Stimulated activated CD4-positive, alpha-beta T cell treated with anti-CD3 and anti-CD28 coated beads, Interleukin-1b, Interleukin-23, amount 100 ng/mL, for 1 hour (primary cell): ENCODE measurements around the gene WIPF3.
"Not testable (repeated sequence)": the region's sequence is repeated elsewhere in the genome, so short reads cannot be mapped to it uniquely, and the experiment has no call there.

Experiments used
- DNase-seq, 2 donors: peaks; one replicate each; pipeline ENCODE4 v3.0.0-alpha.2; 2020; ENCODE audit warnings: low read depth in 2 of 2

WIPF3 gene

GRCh38 chr7:29878081-29878688, 71.9 kb downstream of the WIPF3 start:
- no peak for DNase-seq

DNA sequence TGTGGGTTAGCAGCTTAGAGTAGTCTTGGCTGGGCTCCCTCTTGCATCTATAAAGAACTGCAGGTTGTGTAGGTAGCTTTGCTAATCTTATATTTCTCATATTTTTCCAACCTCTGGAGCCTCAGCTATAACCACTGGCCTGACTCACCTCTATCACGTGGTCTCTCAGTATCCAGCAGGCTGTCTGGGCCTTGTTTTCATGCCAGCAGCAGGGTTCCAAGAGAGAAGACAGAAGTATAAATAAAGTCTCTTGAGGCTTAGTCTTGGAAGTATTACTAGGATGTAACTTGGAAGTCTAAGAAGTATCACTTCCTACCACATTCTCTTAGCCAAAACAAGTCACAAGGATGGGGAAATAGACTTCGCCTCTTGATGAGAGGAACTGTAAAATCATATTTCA, 73.3 kb downstream of the WIPF3 start:
- no peak for DNase-seq

GRCh38 chr7:29881724-29882123, 75.4 kb downstream of the WIPF3 start:
- DNase-seq = no peak

DNA sequence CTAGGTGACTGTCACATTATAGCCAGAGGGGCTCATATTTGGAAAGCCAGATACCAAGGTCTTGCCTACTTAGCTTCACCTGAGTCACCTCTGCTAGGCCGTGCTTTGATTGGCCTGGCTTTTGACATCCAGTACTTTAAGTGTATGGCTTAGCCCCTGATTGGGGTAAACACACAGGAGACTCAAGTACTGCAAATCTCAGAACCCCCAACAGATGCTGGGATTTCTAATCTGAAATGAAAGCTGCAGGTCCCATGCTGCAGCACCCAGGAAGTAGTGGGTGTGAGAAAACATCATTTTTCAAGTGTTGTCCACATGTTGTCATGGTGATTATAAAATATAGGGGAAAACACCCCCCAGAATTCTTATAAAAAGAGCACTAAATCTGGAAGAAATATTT, 76.2 kb downstream of the WIPF3 start:
- no peak for DNase-seq

- no peak for DNase-seq
Observed at GRCh38 chr7:29883462-29884398, 77.4 kb downstream of the WIPF3 start.

DNA sequence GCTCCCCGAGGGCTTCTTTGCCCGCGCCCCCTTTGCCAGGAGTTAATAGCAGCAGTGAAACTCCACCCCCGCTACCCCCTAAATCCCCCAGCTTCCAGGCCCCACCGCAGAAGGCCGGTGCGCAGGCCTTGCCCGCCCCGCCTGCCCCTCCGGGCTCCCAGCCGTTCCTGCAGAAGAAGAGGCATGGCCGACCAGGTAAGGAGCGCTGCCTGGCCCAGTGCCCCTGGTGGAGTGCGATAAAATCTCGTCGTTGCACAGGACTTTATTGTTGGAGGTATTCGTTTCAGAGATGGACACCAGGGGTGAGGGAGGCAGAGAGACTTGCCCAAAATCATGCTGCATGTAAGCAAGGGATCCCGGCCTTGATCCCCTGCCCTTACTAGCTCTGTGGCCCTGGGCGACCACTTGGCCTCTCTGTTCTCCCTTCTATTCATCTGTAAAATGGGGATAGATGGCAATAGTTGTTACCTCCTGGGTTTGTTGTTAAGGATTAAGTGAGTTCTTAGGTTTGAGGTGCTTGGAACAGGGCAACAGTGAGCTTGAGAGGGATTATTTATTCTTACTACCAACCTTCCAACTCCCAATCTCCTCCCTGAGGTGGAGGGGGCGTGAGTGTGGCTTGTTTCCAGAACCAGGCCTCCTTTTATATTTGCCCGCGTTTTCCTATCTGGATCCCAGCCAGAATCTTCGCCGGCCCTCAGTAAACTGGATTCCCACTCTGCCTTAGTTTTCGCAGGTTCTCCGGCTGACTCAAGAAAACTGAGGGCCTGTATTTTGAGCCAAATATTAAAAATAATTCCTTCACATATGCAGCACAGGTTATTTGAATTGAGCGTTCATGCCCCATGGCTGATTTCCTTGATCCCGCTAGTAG, 78.3 kb downstream of the WIPF3 start:
- DNase-seq = no peak

DNA sequence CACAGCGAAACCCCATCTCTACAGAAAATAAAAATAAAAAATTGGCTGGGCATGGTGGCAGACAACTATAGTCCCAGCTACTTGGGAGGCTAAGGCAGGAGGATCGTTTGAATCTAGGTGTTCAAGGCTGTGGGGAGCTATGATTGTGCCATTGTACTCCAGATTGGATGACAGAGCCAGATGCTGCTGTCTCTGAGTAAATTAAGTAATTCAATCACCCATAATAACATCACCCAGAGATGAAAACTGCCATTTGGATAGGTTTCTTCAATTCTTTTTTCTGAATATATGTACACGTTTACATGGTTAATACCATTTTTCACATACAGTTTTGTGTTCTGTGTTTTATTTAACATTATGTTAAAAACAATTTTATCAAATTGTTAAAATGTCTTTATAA, 79.3 kb downstream of the WIPF3 start:
- DNase-seq = no peak

GRCh38 chr7:29886827-29887226, 80.5 kb downstream of the WIPF3 start:
- no peak for DNase-seq

GRCh38 chr7:29888006-29888405, 81.7 kb downstream of the WIPF3 start:
- DNase-seq = no peak

- no peak for DNase-seq
Observed at GRCh38 chr7:29889288-29889687, 83.0 kb downstream of the WIPF3 start.

DNA sequence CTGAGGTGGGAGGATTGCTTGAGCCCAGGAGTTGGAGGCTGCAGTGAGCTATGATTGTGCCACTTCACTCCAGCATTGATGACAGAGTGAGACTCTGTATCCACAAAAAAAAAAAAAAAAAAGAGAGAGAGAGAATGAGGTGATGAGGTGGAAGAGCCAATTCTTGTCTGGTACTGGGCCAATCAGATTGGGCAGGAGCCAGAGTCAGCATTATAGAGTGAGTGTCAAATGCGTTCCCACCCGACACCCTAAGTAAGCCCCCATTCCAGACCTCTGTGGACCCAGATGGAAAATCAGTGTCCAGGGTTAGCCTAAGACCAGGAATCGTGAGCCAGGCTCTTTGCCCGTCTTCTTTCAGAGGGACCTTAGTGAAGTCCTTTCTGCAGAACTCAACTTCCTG, 83.9 kb downstream of the WIPF3 start:
- DNase-seq = no peak

- DNase-seq = not testable (repeated sequence)
Observed at GRCh38 chr7:29890786-29891185, 84.5 kb downstream of the WIPF3 start.

- DNase-seq = no peak
Observed at GRCh38 chr7:29891766-29892165, 85.5 kb downstream of the WIPF3 start.

DNA sequence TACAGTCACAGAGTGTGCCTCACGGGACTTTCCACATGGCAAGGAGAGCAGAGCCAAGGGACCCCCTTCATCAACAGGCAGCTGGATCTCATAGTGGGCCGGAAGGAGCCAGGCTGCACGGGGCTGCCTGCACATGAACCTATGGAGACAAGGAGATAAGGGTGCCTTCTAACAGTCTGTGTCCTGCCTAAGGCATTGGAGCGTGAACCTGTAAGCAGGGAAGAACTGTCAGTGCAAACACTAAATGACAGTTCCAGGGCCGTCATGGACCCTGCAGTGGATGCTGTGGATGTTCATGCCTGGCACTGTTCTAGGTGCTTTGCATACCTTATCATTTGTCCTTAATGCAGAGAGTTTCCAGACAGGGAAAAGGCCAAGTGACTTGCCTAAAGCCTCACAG, 85.9 kb downstream of the WIPF3 start:
- no peak for DNase-seq

DNA sequence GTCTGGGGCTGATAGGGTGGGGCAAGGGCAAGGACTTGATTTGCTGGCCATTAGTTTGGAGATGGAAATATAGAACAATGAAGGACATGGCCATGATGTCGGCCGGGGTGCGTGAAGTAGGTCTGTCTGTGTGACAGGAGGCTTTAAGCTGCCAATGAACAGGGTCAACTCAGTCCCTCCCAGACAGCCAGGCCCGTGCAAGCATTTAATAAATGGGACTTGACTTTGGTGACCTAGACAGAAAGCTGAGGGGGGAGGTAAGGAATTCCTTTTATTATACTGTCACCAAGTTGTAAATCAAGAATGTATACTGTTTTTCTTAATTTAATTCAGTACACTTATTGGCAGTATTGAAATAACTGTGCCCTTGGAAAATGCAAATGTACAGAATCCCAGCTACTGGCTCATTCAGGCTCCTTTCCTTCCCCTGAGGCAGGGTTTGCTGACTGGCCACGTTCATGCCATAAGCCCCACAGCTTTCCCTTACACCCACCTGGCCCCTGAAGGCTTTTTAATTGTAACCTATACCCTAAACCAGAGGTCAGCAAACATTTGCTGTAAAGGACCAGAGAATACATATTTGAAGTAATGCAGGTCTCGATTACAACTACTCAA, 87.2 kb downstream of the WIPF3 start:
- no peak for DNase-seq

DNA sequence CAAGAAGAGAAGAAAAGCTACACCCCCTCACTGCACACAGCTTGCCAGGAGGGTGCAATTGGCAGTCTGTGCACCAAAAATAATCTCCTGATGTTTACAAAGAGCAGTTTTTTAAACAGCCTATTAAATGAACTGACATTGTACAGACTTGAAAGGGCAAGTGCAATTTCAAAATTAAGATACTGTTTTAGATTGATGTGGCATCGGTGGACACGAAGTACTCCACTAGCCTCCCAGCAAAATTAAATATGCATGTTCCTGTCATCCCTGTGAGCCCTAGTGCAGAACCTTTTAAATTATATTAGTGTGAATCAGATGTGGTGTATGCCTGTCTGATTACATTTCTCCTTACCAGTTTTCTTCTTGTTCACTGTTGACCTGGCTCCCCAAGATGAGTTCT, 87.9 kb downstream of the WIPF3 start:
- no peak for DNase-seq

DNA sequence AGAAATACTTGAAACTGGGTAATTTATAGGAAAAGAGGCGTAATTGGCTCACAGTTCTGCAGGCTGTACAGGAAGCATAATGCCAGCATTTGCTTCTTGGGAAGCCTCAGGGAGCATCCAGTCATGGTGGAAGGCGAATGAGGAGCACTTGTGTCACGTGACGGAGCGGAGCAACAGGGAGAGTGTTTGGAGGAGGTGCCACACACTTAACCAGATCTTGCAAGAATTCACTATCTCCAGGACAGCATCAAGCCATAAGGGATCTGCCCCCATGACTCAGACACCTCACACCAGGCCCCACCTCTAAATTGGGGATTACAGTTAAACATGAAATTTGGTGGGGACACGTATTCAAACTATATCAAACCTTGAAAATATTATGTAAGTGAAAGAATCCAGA, 89.3 kb downstream of the WIPF3 start:
- no peak for DNase-seq

- DNase-seq = no peak
Observed at GRCh38 chr7:29896685-29897411, 90.5 kb downstream of the WIPF3 start.

- DNase-seq = no peak
Observed at GRCh38 chr7:29898301-29898700, 92.0 kb downstream of the WIPF3 start.

DNA sequence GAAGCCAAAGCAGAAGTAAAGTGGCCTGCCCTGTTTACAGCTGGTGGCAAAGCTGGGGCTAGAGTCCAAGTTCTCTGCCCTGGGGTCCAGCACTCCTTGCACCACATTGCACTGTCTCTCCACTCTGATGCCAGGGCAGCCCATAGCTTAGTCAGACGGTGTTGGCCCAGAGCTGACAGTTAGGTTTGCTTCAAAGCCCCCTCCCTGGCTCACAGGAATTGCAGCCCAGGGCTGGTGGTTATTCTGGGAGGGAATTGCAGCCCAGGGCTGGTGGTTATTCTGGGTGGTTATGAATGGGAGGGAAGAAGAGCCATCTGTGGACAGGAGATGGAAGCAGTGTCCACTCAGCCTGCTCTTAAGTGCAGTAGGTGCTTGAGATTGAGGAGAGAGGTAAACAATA, 94.4 kb downstream of the WIPF3 start:
- no peak for DNase-seq
